ENCODE measurements around the gene ABCA8.

DNA sequence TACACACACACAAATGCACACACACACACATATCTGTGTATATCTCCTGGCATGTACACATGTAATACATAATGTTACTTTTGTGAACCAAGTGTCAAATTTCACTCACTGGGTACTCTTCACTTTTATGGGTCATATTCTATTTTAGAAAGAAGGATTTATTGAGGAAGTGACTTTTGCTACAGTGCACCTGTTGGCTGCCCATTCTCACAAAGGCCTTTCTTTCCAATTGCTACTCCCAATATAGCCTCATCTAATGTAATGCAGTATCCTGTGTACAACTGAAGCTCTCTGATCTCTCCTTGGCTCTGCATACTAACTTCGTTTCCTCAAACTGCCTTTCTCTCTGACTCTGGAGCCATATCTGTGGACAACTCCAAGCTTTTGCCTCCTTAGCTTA, 107.5 kb downstream of the ABCA8 start:
- TF ChIP-seq, protein P1, sequence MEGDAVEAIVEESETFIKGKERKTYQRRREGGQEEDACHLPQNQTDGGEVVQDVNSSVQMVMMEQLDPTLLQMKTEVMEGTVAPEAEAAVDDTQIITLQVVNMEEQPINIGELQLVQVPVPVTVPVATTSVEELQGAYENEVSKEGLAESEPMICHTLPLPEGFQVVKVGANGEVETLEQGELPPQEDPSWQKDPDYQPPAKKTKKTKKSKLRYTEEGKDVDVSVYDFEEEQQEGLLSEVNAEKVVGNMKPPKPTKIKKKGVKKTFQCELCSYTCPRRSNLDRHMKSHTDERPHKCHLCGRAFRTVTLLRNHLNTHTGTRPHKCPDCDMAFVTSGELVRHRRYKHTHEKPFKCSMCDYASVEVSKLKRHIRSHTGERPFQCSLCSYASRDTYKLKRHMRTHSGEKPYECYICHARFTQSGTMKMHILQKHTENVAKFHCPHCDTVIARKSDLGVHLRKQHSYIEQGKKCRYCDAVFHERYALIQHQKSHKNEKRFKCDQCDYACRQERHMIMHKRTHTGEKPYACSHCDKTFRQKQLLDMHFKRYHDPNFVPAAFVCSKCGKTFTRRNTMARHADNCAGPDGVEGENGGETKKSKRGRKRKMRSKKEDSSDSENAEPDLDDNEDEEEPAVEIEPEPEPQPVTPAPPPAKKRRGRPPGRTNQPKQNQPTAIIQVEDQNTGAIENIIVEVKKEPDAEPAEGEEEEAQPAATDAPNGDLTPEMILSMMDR (IDR thresholded peaks at IDR 0.05), result no peak
- TF ChIP-seq POLR2A (IDR thresholded peaks at IDR 0.05), result no peak
